GM06990 (cell line): Measurements from ENCODE around the gene B3GNT7.

ENCODE experiments used
- DNase-seq: peaks from one replicate; pipeline ENCODE4 v3.0.0-alpha.2; 2011; ENCODE audit not compliant: insufficient read length; ENCODE audit errors: extremely low read depth
- H3K27me3 ChIP-seq: replicated peaks from 2 replicates; pipeline ENCODE4 v1.6.0; 2011; ENCODE audit warnings: low read length; ENCODE audit not compliant: control insufficient read depth, insufficient read depth
- H3K36me3 ChIP-seq: 2 replicates; pipeline ENCODE4 v1.5.1; 2011; ENCODE audit warnings: low read length; ENCODE audit not compliant: control insufficient read depth, insufficient read depth
- H3K4me3 ChIP-seq: replicated peaks from 2 replicates; pipeline ENCODE4 v1.5.1; 2011; ENCODE audit warnings: low read depth, mild to moderate bottlenecking, control low read depth, low read length
- CTCF ChIP-seq: IDR thresholded peaks from 2 replicates; pipeline ENCODE4 v1.5.1; 2011; ENCODE audit warnings: low read length, control low read depth, mild to moderate bottlenecking, inconsistent platforms; ENCODE audit not compliant: insufficient read depth, poor library complexity, severe bottlenecking

The B3GNT7 gene

GRCh38 chr2:231394211-231395141, 1.0 kb upstream of the B3GNT7 start:
- peak; percentile 64 for TF ChIP-seq CTCF
- Histone ChIP-seq H3K27me3 (no peaks in the 10 kb centered on the region), H3K4me3 (peak overlapping the region; percentile 67), H3K36me3 (peaks cover under 1% of the 10 kb centered on the region)
- peak; percentile 77 for DNase-seq

DNA sequence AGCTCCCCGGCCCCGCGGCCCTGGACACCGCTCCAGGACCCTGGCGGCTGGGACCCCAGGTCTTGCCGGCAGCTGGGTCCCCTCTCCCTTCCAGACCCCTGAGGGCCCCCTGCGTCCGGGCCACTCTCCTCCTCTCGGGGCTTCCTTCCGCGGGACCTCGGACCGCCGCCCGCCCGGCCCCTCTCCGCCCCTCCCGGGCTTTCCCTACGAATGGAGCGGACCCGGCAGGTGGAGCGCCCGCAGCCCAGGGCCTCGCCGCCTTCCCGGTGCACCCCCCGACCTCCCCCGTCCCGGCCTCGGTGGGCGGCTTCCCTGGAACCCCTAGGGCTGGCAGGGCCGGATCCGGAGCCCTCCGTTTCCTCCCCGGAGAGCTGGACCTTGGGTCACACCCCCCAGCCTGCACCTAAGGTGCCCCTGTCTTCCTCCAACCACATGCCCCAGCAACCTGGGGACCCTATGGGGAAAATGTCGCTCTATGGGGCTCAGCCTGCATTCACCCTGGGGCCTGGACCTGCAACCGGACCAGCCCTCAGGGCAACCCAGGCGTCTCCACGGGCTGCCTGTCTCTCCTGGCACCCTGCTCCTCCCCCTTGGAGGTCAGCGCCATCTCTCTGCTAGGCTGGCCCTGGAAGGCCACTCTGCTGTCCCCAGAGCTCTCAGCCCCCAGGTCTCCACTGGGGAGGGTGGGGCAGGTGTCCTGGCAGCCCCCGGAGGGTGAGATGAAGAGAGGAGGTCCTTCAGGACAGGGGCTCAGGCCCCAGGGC, 730 bp downstream of the B3GNT7 start:
- no peaks in the 10 kb centered on the region for H3K27me3 ChIP-seq
- no peaks in the 10 kb centered on the region; the same call in 1 of the 2 replicates for H3K36me3 ChIP-seq
- TF ChIP-seq CTCF, result no peak
- no peak for DNase-seq
- H3K4me3 ChIP-seq, result peak overlapping the region; percentile 67

GRCh38 chr2:231397011-231397927, 1.8 kb downstream of the B3GNT7 start:
- no peak for TF ChIP-seq CTCF
- Histone ChIP-seq H3K27me3 (no peaks in the 10 kb centered on the region), H3K36me3 (no peaks in the 10 kb centered on the region; the same call in 1 of the 2 replicates), H3K4me3 (peak overlapping the region; percentile 67)
- no peak for DNase-seq

- H3K36me3 ChIP-seq, result no peaks in the 10 kb centered on the region; the same call in 1 of the 2 replicates
- H3K27me3 ChIP-seq, result no peaks in the 10 kb centered on the region
- no peak overlapping the region for H3K4me3 ChIP-seq
- no peak for TF ChIP-seq CTCF
- no peak for DNase-seq
Observed at GRCh38 chr2:231397928-231398294, 2.4 kb downstream of the B3GNT7 start.

DNA sequence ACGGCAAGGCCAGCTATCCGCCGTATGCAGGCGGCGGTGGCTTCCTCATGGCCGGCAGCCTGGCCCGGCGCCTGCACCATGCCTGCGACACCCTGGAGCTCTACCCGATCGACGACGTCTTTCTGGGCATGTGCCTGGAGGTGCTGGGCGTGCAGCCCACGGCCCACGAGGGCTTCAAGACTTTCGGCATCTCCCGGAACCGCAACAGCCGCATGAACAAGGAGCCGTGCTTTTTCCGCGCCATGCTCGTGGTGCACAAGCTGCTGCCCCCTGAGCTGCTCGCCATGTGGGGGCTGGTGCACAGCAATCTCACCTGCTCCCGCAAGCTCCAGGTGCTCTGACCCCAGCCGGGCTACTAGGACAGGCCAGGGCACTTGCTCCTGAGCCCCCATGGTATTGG, 3.1 kb downstream of the B3GNT7 start:
- Histone ChIP-seq H3K36me3 (no peaks in the 10 kb centered on the region; the same call in 1 of the 2 replicates), H3K4me3 (no peak overlapping the region), H3K27me3 (no peaks in the 10 kb centered on the region)
- no peak for DNase-seq
- no peak for TF ChIP-seq CTCF
